ENCODE data around the gene NKX6-2.

DNA sequence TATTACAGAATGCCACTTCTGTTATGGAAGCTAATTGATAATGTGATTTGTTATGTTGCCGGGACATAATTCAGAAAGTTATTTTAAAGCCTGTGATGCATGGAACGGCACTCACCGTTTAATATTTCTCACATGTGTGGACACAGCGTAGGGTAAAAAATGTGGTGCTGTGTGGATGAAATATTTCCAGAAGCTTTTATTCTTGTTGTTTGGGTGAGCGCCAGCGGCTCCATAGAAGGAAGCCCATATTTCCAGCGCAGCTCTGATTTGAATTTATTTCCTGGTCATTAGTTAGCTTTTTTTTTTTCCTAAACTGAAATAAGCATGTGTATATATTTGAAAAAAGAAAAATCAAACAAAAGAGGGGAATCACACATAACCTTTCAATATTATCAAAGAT is 20.2 kb upstream of the NKX6-2 start:
- TF ChIP-seq POLR2AphosphoS5 (IDR thresholded peaks at IDR 0.05; ENCODE audit: low read depth) (no peak), EZH2 (IDR thresholded peaks at IDR 0.05; ENCODE audit: low read depth, unreplicated experiment) (no peak), EZH2phosphoT487 (IDR thresholded peaks at IDR 0.05; ENCODE audit: unreplicated experiment) (no peak), STAT1 (IDR thresholded peaks at IDR 0.05; ENCODE audit: unreplicated experiment) (no peak), CREB1 (CRISPR knock-in tag; IDR thresholded peaks at IDR 0.05; ENCODE audit: low read depth) (no peak), ZNF331 (CRISPR knock-in tag; IDR thresholded peaks at IDR 0.05; ENCODE audit: low read depth) (no peak), ZNF114 (CRISPR knock-in tag; IDR thresholded peaks at IDR 0.05) (no peak), NANOG (IDR thresholded peaks at IDR 0.05; ENCODE audit: borderline replicate concordance) (no peak), JUNB (IDR thresholded peaks at IDR 0.05; ENCODE audit: unreplicated experiment) (no peak)
- TF ChIP-seq, protein P1, sequence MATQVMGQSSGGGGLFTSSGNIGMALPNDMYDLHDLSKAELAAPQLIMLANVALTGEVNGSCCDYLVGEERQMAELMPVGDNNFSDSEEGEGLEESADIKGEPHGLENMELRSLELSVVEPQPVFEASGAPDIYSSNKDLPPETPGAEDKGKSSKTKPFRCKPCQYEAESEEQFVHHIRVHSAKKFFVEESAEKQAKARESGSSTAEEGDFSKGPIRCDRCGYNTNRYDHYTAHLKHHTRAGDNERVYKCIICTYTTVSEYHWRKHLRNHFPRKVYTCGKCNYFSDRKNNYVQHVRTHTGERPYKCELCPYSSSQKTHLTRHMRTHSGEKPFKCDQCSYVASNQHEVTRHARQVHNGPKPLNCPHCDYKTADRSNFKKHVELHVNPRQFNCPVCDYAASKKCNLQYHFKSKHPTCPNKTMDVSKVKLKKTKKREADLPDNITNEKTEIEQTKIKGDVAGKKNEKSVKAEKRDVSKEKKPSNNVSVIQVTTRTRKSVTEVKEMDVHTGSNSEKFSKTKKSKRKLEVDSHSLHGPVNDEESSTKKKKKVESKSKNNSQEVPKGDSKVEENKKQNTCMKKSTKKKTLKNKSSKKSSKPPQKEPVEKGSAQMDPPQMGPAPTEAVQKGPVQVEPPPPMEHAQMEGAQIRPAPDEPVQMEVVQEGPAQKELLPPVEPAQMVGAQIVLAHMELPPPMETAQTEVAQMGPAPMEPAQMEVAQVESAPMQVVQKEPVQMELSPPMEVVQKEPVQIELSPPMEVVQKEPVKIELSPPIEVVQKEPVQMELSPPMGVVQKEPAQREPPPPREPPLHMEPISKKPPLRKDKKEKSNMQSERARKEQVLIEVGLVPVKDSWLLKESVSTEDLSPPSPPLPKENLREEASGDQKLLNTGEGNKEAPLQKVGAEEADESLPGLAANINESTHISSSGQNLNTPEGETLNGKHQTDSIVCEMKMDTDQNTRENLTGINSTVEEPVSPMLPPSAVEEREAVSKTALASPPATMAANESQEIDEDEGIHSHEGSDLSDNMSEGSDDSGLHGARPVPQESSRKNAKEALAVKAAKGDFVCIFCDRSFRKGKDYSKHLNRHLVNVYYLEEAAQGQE (IDR thresholded peaks at IDR 0.05; ENCODE audit: unreplicated experiment): no peak
- TF ChIP-seq, protein P2, sequence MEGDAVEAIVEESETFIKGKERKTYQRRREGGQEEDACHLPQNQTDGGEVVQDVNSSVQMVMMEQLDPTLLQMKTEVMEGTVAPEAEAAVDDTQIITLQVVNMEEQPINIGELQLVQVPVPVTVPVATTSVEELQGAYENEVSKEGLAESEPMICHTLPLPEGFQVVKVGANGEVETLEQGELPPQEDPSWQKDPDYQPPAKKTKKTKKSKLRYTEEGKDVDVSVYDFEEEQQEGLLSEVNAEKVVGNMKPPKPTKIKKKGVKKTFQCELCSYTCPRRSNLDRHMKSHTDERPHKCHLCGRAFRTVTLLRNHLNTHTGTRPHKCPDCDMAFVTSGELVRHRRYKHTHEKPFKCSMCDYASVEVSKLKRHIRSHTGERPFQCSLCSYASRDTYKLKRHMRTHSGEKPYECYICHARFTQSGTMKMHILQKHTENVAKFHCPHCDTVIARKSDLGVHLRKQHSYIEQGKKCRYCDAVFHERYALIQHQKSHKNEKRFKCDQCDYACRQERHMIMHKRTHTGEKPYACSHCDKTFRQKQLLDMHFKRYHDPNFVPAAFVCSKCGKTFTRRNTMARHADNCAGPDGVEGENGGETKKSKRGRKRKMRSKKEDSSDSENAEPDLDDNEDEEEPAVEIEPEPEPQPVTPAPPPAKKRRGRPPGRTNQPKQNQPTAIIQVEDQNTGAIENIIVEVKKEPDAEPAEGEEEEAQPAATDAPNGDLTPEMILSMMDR (conservative IDR thresholded peaks at IDR 0.05; ENCODE audit: low read depth in 2 of 2): no peak
- TF ChIP-seq, protein P3, sequence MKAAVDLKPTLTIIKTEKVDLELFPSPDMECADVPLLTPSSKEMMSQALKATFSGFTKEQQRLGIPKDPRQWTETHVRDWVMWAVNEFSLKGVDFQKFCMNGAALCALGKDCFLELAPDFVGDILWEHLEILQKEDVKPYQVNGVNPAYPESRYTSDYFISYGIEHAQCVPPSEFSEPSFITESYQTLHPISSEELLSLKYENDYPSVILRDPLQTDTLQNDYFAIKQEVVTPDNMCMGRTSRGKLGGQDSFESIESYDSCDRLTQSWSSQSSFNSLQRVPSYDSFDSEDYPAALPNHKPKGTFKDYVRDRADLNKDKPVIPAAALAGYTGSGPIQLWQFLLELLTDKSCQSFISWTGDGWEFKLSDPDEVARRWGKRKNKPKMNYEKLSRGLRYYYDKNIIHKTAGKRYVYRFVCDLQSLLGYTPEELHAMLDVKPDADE (IDR thresholded peaks at IDR 0.05): no peak
- TF ChIP-seq, protein P4, sequence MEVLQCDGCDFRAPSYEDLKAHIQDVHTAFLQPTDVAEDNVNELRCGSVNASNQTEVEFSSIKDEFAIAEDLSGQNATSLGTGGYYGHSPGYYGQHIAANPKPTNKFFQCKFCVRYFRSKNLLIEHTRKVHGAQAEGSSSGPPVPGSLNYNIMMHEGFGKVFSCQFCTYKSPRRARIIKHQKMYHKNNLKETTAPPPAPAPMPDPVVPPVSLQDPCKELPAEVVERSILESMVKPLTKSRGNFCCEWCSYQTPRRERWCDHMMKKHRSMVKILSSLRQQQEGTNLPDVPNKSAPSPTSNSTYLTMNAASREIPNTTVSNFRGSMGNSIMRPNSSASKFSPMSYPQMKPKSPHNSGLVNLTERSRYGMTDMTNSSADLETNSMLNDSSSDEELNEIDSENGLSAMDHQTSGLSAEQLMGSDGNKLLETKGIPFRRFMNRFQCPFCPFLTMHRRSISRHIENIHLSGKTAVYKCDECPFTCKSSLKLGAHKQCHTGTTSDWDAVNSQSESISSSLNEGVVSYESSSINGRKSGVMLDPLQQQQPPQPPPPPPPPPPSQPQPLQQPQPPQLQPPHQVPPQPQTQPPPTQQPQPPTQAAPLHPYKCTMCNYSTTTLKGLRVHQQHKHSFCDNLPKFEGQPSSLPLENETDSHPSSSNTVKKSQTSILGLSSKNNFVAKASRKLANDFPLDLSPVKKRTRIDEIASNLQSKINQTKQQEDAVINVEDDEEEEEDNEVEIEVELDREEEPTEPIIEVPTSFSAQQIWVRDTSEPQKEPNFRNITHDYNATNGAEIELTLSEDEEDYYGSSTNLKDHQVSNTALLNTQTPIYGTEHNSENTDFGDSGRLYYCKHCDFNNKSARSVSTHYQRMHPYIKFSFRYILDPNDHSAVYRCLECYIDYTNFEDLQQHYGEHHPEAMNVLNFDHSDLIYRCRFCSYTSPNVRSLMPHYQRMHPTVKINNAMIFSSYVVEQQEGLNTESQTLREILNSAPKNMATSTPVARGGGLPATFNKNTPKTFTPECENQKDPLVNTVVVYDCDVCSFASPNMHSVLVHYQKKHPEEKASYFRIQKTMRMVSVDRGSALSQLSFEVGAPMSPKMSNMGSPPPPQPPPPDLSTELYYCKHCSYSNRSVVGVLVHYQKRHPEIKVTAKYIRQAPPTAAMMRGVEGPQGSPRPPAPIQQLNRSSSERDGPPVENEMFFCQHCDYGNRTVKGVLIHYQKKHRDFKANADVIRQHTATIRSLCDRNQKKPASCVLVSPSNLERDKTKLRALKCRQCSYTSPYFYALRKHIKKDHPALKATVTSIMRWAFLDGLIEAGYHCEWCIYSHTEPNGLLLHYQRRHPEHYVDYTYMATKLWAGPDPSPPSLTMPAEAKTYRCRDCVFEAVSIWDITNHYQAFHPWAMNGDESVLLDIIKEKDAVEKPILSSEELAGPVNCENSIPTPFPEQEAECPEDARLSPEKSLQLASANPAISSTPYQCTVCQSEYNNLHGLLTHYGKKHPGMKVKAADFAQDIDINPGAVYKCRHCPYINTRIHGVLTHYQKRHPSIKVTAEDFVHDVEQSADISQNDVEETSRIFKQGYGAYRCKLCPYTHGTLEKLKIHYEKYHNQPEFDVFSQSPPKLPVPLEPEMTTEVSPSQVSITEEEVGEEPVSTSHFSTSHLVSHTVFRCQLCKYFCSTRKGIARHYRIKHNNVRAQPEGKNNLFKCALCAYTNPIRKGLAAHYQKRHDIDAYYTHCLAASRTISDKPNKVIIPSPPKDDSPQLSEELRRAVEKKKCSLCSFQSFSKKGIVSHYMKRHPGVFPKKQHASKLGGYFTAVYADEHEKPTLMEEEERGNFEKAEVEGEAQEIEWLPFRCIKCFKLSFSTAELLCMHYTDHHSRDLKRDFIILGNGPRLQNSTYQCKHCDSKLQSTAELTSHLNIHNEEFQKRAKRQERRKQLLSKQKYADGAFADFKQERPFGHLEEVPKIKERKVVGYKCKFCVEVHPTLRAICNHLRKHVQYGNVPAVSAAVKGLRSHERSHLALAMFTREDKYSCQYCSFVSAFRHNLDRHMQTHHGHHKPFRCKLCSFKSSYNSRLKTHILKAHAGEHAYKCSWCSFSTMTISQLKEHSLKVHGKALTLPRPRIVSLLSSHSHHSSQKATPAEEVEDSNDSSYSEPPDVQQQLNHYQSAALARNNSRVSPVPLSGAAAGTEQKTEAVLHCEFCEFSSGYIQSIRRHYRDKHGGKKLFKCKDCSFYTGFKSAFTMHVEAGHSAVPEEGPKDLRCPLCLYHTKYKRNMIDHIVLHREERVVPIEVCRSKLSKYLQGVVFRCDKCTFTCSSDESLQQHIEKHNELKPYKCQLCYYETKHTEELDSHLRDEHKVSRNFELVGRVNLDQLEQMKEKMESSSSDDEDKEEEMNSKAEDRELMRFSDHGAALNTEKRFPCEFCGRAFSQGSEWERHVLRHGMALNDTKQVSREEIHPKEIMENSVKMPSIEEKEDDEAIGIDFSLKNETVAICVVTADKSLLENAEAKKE (CRISPR knock-in tag; IDR thresholded peaks at IDR 0.05): no peak
